ENCODE data around the gene FAM210B. TPM values are rescaled to one million over a fixed set of nuclear protein-coding genes. Genes with fewer than 3 reads are reported as not detected.

The FAM210B gene
- total and polyA plus RNA-seq, 2 of the 8 experiments (the other 6 are each of a cell fraction or from before 2014, with no cell fraction given): 9.4 to 15.0 TPM

DNA sequence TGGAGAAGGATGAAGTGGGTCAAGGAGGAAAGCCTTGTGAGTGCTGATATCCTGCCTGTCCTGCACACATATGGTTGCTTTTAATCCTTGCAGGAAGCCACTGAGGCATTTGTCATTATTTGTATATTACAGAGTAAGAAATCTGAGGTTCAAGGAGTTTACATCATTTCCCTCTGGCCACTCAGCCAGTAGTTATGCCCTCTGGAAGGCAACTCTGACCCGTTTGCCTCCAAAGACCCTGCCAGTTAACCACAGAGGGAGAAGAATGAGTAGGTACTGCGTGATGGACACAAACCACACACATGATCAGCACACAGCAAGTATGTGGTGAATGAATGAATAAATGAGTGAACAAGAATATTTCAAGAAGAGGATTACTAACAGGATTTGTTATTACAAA lies 7.9 kb upstream of the FAM210B start:
- H3K4me1 ChIP-seq (replicated peaks in 1 of 4; ENCODE audit: control insufficient read depth in 3 of 4, insufficient read depth in 4 of 4, low read length in 3 of 4): peaks cover 0 to 6% (median 3%) of the 10 kb centered on the region in 4 experiments; a peak in 3 of 7 replicates
- no peaks in the 10 kb centered on the region for H3K36me3 ChIP-seq (ENCODE audit: control insufficient read depth in 2 of 4, insufficient read depth in 4 of 4, low read length in 3 of 4)
- no peak overlapping the region for H3K14ac ChIP-seq (ENCODE audit: insufficient read length)
- H4K5ac ChIP-seq (ENCODE audit: insufficient read length, low read depth, low read length): no peak overlapping the region
- H3K4me2 ChIP-seq (ENCODE audit: insufficient read depth in 1 of 2, low read depth in 2 of 2, low read length in 2 of 2): no peak overlapping the region
- FAIRE-seq (no peak), DNase-seq (ENCODE audit: low read depth in 1 of 2, low spot score in 2 of 2) (no peak)
- no peak overlapping the region for H3K18ac ChIP-seq (ENCODE audit: extremely low read depth, low read length)
- no peak overlapping the region for H4K8ac ChIP-seq (ENCODE audit: extremely low read depth, insufficient read depth, low read length)
- ChIA-PET CTCF (ENCODE audit: partially characterized antibody) (interaction anchor here (0.6 kb wide), 1 partner anchor 306 kb away, joined by 3 read pairs; no protein-coding TSS in a partner anchor), POLR2A (ENCODE audit: partially characterized antibody) (no interaction called here)
- H2BK15ac ChIP-seq (ENCODE audit: low read length): no peak overlapping the region
- H3K23me2 ChIP-seq (ENCODE audit: low read depth, low read length): no peaks in the 10 kb centered on the region
- no peak overlapping the region for H3K27ac ChIP-seq (ENCODE audit: low read depth, low read length)
- H2AK5ac ChIP-seq (ENCODE audit: low read depth, low read length): 0 out of 2 replicates have a peak overlapping the region, but pooled peaks have one; percentile 31
- H2AFZ ChIP-seq (ENCODE audit: low read length): no peak overlapping the region
- H4K20me1 ChIP-seq (replicated peaks in 1 of 2; ENCODE audit: control insufficient read depth in 1 of 2, insufficient read depth in 2 of 2, low read length in 2 of 2): no peaks in the 10 kb centered on the region
- H3K9me3 ChIP-seq (ENCODE audit: insufficient read depth in 2 of 2, low read depth in 1 of 2, low read length in 1 of 2): no peaks in the 10 kb centered on the region
- H4K91ac ChIP-seq (replicated peaks; ENCODE audit: insufficient read length, low read length): no peak overlapping the region
- WGBS, 2 experiments (ENCODE audit: extremely low coverage in 1 of 2, insufficient coverage in 1 of 2, insufficient read length in 1 of 2, insufficient replicate concordance in 2 of 2, low coverage in 1 of 2, low lambda C conversion rate in 2 of 2, missing lambda C conversion rate in 1 of 2): 92% methylated on average over 2 of the region's 2 CpGs; no CpG with 5 or more reads in 1 of the 2 experiments
- no peak overlapping the region for H3K23ac ChIP-seq (ENCODE audit: insufficient read length)
- no peak overlapping the region for H2BK120ac ChIP-seq (replicated peaks; ENCODE audit: low read depth, low read length)
- H3K27me3 ChIP-seq (replicated peaks in 1 of 4; ENCODE audit: control insufficient read depth in 3 of 4, extremely low read depth in 1 of 4, insufficient read depth in 3 of 4, low read length in 3 of 4): peaks cover 0 to 7% (median 4%) of the 10 kb centered on the region in 4 experiments; a peak in 5 of 7 replicates
- H3K79me2 ChIP-seq (ENCODE audit: control insufficient read depth in 1 of 2, insufficient read depth in 2 of 2, low read length in 2 of 2): no peaks in the 10 kb centered on the region
- H3K4ac ChIP-seq (replicated peaks; ENCODE audit: insufficient read length, low read depth, low read length): no peak overlapping the region
- H3K56ac ChIP-seq (replicated peaks; ENCODE audit: insufficient read length, low read depth, low read length): no peak overlapping the region
- no peak overlapping the region for H2BK12ac ChIP-seq (ENCODE audit: low read depth, low read length)
- H3K9ac ChIP-seq (replicated peaks in 1 of 4; ENCODE audit: extremely low read depth in 1 of 4, low read depth in 3 of 4, low read length in 3 of 4): no peak overlapping the region
- no peaks in the 10 kb centered on the region for H3K79me1 ChIP-seq (ENCODE audit: low read depth, low read length)
- H3K4me3 ChIP-seq (ENCODE audit: extremely low read depth in 1 of 4, insufficient read depth in 2 of 4, low read depth in 3 of 4, low read length in 4 of 4): no peak overlapping the region
- no peak overlapping the region for H2BK5ac ChIP-seq (ENCODE audit: low read depth, low read length)
- H2BK20ac ChIP-seq (ENCODE audit: low read length): no peak overlapping the region
- TF ChIP-seq SP2 (IDR thresholded peaks at IDR 0.05; ENCODE audit: low read length): no peak
- TF ChIP-seq ASH2L (IDR thresholded peaks at IDR 0.05; ENCODE audit: low read length): no peak
- TF ChIP-seq KDM1A (IDR thresholded peaks at IDR 0.05; ENCODE audit: borderline replicate concordance, low read length): no peak
- no peak for TF ChIP-seq KDM5A (IDR thresholded peaks at IDR 0.05; ENCODE audit: low read length)
- no peak for TF ChIP-seq HDAC6 (IDR thresholded peaks at IDR 0.05; ENCODE audit: low read depth, low read length)
- no peak for TF ChIP-seq CBX5 (IDR thresholded peaks at IDR 0.05; ENCODE audit: low read depth, low read length)
- TF ChIP-seq FOSL1 (IDR thresholded peaks at IDR 0.05; ENCODE audit: insufficient read depth, low read depth, low read length): no peak
- TF ChIP-seq RBBP5 (IDR thresholded peaks at IDR 0.05; ENCODE audit: borderline replicate concordance, low read depth, low read length): no peak
- no peak for TF ChIP-seq CBX8 (IDR thresholded peaks at IDR 0.05; ENCODE audit: borderline replicate concordance, low read depth, low read length)
- no peak for TF ChIP-seq CHD1 (IDR thresholded peaks at IDR 0.05; ENCODE audit: low read depth, low read length)
- no peak for TF ChIP-seq GTF2F1 (IDR thresholded peaks at IDR 0.05; ENCODE audit: borderline replicate concordance, low read depth, low read length)
- TF ChIP-seq SIN3A (conservative IDR thresholded peaks at IDR 0.05 in 1 of 2, IDR thresholded peaks at IDR 0.05 in 1 of 2; ENCODE audit: low read depth in 1 of 2, low read length in 2 of 2): no peak
- TF ChIP-seq EP300 (IDR thresholded peaks at IDR 0.05; ENCODE audit: borderline replicate concordance in 1 of 2, low read depth in 2 of 2, low read length in 2 of 2): no peak
- no peak for TF ChIP-seq SRF (IDR thresholded peaks at IDR 0.05; ENCODE audit: low read depth, low read length)

Data from H1 (cell line).